Measurements from ENCODE around the gene KRAS. TPM values are rescaled to one million over a fixed set of nuclear protein-coding genes. Genes with fewer than 3 reads are reported as not detected.

KRAS gene
- total RNA-seq, 1 experiment from 2014 or later = 47.5 TPM

DNA sequence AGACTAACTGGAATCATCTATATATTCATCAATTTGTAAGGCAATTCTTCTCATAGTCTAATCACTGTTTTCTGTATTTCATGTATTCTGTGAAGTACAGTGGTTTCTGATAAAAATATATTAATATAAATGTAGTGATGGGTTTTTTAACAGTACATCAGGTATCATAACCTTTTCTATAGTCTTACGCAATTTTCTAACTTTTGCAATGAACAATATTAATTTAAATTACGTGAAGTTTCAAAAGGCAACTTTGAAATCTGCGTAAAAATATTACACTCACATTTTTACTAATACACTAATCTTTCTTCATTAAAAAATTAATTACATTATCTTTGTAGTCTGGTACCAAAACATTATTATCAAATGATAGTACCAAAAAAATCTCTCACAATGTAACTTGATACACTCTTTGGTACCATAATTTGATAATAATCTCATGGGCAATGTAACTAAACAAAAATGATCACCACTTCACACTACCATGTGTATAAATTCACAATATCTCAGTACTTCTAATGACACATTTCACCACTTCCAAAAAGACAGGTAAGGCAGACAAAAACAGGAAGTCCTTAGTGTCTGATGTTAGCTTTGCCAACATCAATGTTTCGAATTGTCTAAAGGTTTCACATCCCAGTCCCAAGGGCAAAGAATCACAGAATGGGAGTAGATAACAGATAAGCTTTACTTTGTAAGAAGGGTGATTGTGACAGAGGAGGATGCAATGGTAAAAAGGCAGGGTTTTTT, 64.5 kb downstream of the KRAS start:
- Histone ChIP-seq H2BK12ac (ENCODE audit: insufficient read length, low read depth, low read length) (no peak overlapping the region), H3K23ac (ENCODE audit: insufficient read length, low read depth, low read length) (no peak overlapping the region), H3K9me3 (ENCODE audit: control insufficient read depth, low read depth, low read length) (no peaks in the 10 kb centered on the region), H3K23me2 (ENCODE audit: insufficient read length, low read depth, low read length, poor library complexity, severe bottlenecking) (no peaks in the 10 kb centered on the region), H3K79me2 (ENCODE audit: insufficient read depth, low read length) (no peaks in the 10 kb centered on the region), H4K5ac (ENCODE audit: insufficient read length, low read depth, low read length) (no peak overlapping the region), H3K18ac (ENCODE audit: insufficient read length, low read depth, low read length) (no peak overlapping the region), H2BK120ac (ENCODE audit: low read depth, low read length, poor library complexity, severe bottlenecking) (no peak overlapping the region), H3K27me3 (ENCODE audit: insufficient read depth, low read length) (no peaks in the 10 kb centered on the region), H4K20me1 (ENCODE audit: control insufficient read depth, insufficient read depth, insufficient read length) (no peaks in the 10 kb centered on the region), H3K27ac (ENCODE audit: insufficient read length, low read depth, low read length) (no peak overlapping the region), H3K9ac (ENCODE audit: extremely low read depth, insufficient read length, low read length) (no peak overlapping the region), H2BK5ac (ENCODE audit: insufficient read length, low read length) (no peak overlapping the region), H2AFZ (ENCODE audit: low read length) (no peak overlapping the region), H3K14ac (ENCODE audit: insufficient read depth, low read length) (no peak overlapping the region), H2AK5ac (ENCODE audit: insufficient read length, low read length) (no peak overlapping the region), H3T11ph (ENCODE audit: low read length) (no peak overlapping the region), H2BK20ac (ENCODE audit: low read depth, low read length, poor library complexity, severe bottlenecking) (no peak overlapping the region), H2BK15ac (ENCODE audit: low read depth, low read length) (no peak overlapping the region), H3K56ac (ENCODE audit: insufficient read length, low read depth, low read length) (no peak overlapping the region), H4K91ac (ENCODE audit: insufficient read length, low read depth, low read length) (no peak overlapping the region), H3K4me2 (ENCODE audit: insufficient read depth, insufficient read length, low read length) (no peak overlapping the region), H3K4ac (ENCODE audit: low read depth, low read length) (no peak overlapping the region), H3K4me1 (ENCODE audit: insufficient read depth, low read length) (no peaks in the 10 kb centered on the region), H4K8ac (replicated peaks; ENCODE audit: insufficient read length, low read depth, low read length) (no peak overlapping the region), H3K79me1 (ENCODE audit: insufficient read depth, low read depth, low read length, poor library complexity, severe bottlenecking) (no peaks in the 10 kb centered on the region)
- no peak for DNase-seq
- Mint-ChIP-seq H3K27me3 (ENCODE audit: low read depth) (no peaks in the 10 kb centered on the region; the same call in 1 of the 2 replicates), H3K36me3 (ENCODE audit: insufficient read depth in 1 of 3, low read depth in 3 of 3) (no peaks in the 10 kb centered on the region), H3K27ac (no peak overlapping the region), H3K9me3 (no peaks in the 10 kb centered on the region), H3K4me3 (no peak overlapping the region), H3K4me1 (no peaks in the 10 kb centered on the region)
- WGBS (ENCODE audit: extremely low coverage, insufficient read length, low lambda C conversion rate) = 100% methylated on average over 1 of the region's 4 CpGs
- no peak for TF ChIP-seq CTCF (conservative IDR thresholded peaks at IDR 0.05)
